T-helper 2 cell treated with Interferon-gamma antibody and Interleukin-4, amounts not matched to agents 5 μg/mL and 100 μg/mL, for 36 hours (primary cell): ENCODE data around the gene NETO2.
"Not testable (repeated sequence)": the region's sequence is repeated elsewhere in the genome, so short reads cannot be mapped to it uniquely, and the experiment has no call there.

Experiments used
- DNase-seq: peaks from one replicate; pipeline ENCODE4 v3.0.0; 2021; ENCODE audit warnings: low spot score
- H3K27ac Mint-ChIP-seq: one replicate; pipeline ENCODE4 v1.8.0; 2021; ENCODE audit warnings: mild to moderate bottlenecking, mixed read lengths
- H3K27me3 Mint-ChIP-seq: one replicate; pipeline ENCODE4 v1.8.0; 2021; ENCODE audit warnings: low read depth, mixed read lengths
- H3K36me3 Mint-ChIP-seq: one replicate; pipeline ENCODE4 v1.8.0; 2021; ENCODE audit warnings: low read depth, mixed read lengths
- H3K4me1 Mint-ChIP-seq: one replicate; pipeline ENCODE4 v1.8.0; 2021; ENCODE audit warnings: low read depth, mixed read lengths
- H3K4me3 Mint-ChIP-seq: one replicate; pipeline ENCODE4 v1.8.0; 2022; ENCODE audit warnings: mild to moderate bottlenecking, moderate library complexity, mixed read lengths
- H3K9me3 Mint-ChIP-seq: one replicate; pipeline ENCODE4 v1.8.0; 2021; ENCODE audit warnings: mixed read lengths

The NETO2 gene

DNA sequence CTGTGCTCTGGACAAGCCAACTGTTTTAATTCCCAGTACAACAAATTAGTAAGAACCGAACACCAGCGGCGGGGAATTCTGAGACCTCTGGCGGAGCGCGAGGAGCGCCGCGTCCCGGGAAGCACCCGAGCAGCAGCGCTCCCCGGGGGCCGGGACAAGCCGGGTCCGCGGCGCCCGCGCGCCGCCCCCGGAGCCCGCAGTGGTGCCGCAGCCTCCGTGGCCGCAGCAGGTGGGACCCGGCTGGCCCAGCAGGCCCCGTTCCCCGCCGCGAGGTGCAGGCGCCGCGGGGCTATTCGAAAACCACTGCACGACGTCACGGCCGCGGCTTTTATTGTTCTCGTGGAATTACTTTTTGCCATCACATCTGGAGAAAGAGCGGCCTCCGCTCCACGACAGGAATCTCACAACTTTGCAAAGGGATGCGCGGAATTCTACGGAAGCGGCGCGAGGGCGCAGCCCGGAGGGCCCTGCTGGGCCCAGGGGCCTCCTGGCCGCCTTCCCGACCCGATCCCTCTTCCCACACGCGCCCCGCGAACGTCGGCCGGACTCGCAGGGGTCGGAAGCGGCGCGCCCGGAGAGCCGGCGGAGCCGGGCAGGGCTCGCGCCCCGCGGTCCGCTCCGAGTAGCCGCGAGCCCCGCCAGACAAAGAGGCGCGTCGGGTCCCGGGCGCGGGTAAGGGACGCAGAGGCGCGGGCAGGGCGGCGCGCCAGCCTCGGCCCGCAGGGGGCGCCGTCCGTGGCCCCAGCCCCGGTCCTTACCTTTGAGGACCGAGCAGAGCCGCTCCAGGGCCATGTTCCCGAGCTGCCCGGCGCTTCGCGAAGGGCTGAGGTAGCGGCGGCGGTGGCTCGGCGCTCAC lies 696 bp downstream of the NETO2 start:
- H3K9me3 Mint-ChIP-seq: no peaks in the 10 kb centered on the region
- peak overlapping the region; percentile 81 for H3K4me3 Mint-ChIP-seq
- DNase-seq: peak; percentile 66
- no peaks in the 10 kb centered on the region for H3K36me3 Mint-ChIP-seq
- H3K27me3 Mint-ChIP-seq: peaks cover 36% of the 10 kb centered on the region
- H3K4me1 Mint-ChIP-seq: peaks cover 10% of the 10 kb centered on the region
- H3K27ac Mint-ChIP-seq: no peak overlapping the region

DNA sequence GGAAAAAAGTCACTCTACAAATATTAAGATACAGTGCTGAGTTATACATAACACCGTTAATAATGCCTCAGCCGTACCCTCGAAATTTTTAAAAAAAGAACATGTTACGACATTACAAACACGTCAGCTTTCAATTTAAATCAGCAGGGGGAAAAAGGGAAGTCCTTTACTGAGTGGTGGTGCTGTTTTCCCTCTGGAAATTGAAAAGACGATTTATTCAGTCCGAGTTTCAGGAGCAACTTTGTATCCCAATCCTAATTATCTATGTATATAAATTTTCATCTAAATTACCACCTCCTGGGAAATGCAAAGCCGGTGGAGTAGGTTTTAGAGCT lies 1.3 kb downstream of the NETO2 start:
- Mint-ChIP-seq H3K27ac (no peak overlapping the region), H3K4me1 (peaks cover 10% of the 10 kb centered on the region)

DNA sequence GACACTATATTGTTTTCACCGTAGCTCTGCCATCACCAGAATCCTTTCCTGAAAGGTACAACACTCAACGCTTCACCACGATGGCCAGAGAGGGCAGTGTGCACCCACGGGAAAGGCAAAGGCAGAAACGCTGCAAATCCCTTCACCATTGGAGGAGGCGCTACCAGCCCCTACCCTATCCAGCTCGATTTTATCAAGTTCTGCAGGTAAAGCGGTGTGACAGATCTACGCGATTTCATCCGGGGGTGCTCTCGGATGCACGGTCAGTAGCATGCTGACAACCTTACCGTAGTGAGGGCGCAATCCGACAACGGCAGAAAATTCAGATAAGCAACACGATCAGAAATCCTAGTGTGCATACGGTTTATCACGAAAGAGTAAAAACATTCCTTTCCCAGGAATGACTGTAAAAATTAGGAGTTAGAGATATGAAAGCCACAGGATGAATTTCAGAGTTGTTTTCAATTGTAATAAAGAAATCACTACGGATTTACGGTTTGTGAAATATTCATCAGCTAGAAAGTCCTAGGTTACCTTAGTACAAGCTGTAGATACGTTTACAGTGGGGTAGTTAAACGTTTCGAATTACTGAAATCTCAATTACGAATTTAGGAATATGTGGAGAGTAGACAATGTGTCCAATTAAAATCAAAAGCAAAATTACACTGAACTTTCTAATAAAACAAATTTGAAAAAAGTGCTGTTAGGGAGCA lies 1.8 kb downstream of the NETO2 start:
- Mint-ChIP-seq H3K4me3 (peak overlapping the region; percentile 81), H3K9me3 (no peaks in the 10 kb centered on the region), H3K27me3 (peaks cover 36% of the 10 kb centered on the region), H3K27ac (no peak overlapping the region), H3K4me1 (peaks cover 10% of the 10 kb centered on the region), H3K36me3 (no peaks in the 10 kb centered on the region)
- peak; percentile 77 for DNase-seq

More for the DNA sequence above, 1.3 kb downstream of the NETO2 start:
- Mint-ChIP-seq H3K27me3 (peaks cover 36% of the 10 kb centered on the region), H3K9me3 (no peaks in the 10 kb centered on the region), H3K36me3 (no peaks in the 10 kb centered on the region), H3K4me3 (peak overlapping the region; percentile 81)
- DNase-seq: no peak

DNA sequence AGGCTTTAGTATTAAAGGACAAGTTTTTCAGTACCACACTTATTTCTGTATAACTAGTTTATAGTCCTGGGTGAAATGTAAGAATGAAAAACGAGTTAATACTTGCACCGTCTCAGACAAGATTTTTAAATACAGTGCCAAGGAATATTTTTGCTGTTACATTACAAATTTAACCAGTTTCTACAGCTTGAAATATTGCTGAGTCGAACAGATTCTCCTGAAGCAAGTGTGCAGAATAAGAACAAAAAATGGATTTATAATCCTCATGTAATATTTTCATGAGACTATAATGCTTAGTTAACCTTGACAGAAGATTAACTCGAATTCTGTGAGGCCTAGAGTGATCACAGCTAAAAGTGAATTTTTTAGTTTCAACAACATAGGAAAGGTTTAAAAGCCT lies 3.1 kb downstream of the NETO2 start:
- Mint-ChIP-seq H3K27me3 (peaks cover 31% of the 10 kb centered on the region), H3K4me3 (no peak overlapping the region), H3K9me3 (no peaks in the 10 kb centered on the region), H3K4me1 (peaks cover 12% of the 10 kb centered on the region), H3K36me3 (no peaks in the 10 kb centered on the region), H3K27ac (no peak overlapping the region)
- no peak for DNase-seq

DNA sequence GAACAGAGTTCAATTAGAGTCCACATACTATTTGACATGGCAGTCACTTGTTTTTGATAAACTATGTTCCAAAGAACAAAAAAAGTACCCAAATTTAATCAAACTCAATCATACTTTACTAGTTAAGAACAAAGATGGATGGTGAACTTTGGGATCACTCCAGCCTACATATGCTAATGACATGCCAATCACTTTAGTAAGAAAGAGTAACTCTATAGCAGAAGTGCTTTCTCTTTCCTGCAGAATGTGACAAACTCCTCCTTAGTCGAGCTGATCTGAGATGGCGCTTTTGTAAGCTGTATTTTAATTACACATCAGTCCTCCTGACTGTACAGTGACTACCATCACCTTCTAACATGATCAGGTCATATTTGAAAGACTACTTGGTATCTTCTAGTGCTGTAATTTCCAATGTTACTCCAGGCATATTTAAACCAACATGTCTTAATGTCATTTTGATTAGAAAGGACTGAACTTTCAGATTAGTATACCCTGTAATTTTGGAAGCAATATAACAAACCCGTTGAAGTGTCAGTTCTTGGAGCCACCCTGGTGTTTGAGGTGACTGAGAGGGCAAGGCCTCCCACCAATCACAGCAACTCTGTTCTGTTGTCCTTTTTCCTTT lies 4.1 kb downstream of the NETO2 start:
- H3K4me3 Mint-ChIP-seq: no peak overlapping the region
- H3K27ac Mint-ChIP-seq: no peak overlapping the region
- peaks cover 12% of the 10 kb centered on the region for H3K4me1 Mint-ChIP-seq
- peaks cover 21% of the 10 kb centered on the region for H3K27me3 Mint-ChIP-seq
- no peaks in the 10 kb centered on the region for H3K9me3 Mint-ChIP-seq
- no peaks in the 10 kb centered on the region for H3K36me3 Mint-ChIP-seq
- no peak for DNase-seq

DNA sequence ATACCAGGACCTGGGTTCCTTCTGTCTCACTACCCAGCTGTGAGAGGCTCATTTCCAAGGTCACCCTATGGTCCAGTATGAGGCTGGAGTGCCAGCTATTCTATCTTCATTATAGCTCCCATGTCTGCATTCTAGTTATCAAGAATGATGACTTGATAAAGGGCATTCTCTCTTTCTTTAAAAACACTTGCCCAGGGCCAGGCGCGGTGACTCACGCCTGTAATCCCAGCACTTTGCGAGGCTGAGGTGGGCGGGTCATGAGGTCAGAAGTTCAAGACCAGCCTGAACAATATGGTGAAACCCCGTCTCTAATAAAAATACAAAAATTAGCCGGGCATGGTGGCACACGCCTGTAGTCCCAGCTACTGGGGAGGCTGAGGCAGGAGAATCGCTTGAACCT lies 5.8 kb downstream of the NETO2 start:
- not testable (repeated sequence) for H3K36me3 Mint-ChIP-seq, H3K4me3 Mint-ChIP-seq, H3K9me3 Mint-ChIP-seq, H3K27ac Mint-ChIP-seq, DNase-seq
- H3K4me1 Mint-ChIP-seq: peaks cover 12% of the 10 kb centered on the region
- peaks cover 16% of the 10 kb centered on the region for H3K27me3 Mint-ChIP-seq

DNA sequence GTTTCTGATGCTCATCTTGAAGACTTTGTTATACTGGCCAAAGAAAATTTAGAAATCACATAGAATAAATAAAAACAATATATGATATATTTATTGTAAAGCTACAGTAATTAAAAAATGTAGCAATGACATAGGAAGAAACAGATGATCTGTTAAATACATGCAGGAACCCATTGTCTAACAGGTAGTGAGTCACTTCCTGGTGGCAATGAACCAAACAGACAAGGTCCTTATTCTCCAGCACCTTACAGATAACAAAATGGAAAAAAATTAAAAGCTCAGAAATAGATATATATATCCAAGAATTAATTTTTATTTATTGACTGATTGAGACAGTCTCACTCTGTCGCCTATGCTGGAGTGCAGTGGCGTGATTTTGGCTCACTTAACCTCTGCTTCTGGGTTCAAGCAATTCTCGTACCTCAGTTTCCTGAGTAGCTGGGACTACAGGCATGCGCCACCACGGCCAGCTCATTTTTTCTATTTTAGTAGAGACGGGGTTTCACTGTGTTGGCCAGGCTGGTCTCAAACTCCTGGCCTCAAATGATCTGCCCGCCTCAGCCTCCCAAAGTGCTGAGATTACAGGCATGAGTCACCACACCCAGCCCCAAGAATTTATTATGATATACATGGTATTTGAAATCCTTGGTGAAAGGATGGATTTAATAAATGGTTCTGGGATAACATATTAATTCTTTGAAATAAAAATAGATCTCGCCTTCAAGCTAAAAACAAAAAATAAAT lies 7.5 kb downstream of the NETO2 start:
- Mint-ChIP-seq H3K27me3 (peaks cover 5% of the 10 kb centered on the region), H3K36me3 (no peaks in the 10 kb centered on the region), H3K4me1 (peaks cover 2% of the 10 kb centered on the region), H3K9me3 (no peaks in the 10 kb centered on the region), H3K27ac (no peak overlapping the region), H3K4me3 (no peak overlapping the region)
- DNase-seq: no peak

DNA sequence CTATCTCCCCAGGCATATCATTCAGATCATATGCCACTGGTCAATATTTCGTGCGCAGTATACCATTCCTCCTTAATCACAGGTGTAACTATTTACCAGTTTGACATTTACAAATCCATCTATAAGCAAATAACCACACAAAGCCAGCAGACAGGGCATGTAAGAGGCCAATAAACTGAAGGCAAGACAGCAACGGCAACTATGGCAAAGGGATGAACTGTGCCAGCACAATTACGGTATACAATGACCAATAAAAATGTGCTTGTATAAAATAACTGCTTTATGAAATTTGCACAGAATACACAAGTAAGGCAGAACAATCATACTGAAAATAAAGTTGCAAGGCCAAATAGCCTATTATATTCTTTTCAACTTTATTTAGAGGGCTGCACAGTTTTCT lies 9.2 kb downstream of the NETO2 start:
- Mint-ChIP-seq H3K9me3 (no peaks in the 10 kb centered on the region), H3K4me1 (peaks cover 2% of the 10 kb centered on the region), H3K27me3 (peaks cover 11% of the 10 kb centered on the region), H3K36me3 (no peaks in the 10 kb centered on the region), H3K4me3 (no peak overlapping the region), H3K27ac (no peak overlapping the region)
- DNase-seq: no peak

DNA sequence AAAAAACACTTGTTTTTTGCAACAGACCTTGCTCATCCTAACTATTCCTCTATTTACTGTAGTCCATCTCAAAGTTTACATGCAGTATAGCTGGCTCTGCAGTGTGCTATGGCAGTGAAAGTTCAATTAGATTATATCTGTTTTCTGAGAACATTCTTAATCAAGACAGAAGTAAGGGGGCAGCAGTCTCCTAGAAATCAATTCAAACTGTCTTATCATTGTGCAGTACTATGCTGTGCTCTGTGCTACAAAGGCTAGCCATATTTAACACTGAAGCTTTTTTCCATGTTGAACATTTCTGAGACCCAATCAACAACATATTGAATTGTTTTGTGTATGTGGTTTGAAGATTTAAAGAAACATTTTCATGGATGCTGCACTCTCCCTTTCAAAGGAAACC lies 11.4 kb downstream of the NETO2 start:
- Mint-ChIP-seq H3K27me3 (peaks cover 10% of the 10 kb centered on the region), H3K36me3 (no peaks in the 10 kb centered on the region), H3K27ac (no peak overlapping the region), H3K4me1 (peaks cover 2% of the 10 kb centered on the region), H3K9me3 (no peaks in the 10 kb centered on the region), H3K4me3 (no peak overlapping the region)
- DNase-seq: no peak

DNA sequence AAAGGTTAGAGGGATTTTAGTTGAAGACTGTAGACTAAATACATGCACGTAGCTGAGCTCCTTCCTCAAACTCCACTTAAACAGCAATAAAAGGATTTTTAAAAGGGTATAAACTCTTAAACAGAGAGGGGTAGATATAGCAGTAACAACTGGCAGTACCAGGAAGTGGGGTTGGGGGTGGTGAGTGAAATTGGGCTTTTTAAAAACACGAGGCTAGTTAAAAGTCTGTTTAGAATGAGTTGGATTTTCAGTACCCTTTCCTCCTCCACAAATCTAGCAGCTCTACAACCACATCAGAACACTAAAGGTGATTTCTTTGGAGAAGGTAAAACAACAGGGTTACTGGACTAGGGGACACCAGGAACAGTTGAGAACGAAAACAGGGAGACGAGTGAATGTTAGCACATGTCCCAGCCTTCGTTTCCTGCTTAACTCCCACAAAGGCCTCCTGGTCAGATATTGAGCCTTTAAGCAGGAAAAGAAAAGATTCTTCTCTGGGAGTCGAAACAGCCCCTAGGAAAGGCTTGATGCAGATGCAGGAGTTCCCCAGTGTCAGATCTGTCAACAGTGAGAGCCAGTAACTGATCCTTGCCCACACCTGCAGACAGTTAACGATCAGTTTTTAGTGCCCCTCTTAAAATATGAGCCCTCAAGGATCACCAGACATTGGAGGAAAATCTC lies 13.8 kb downstream of the NETO2 start:
- no peak for DNase-seq
- Mint-ChIP-seq H3K9me3 (no peaks in the 10 kb centered on the region), H3K27me3 (peaks cover 10% of the 10 kb centered on the region), H3K4me1 (no peaks in the 10 kb centered on the region), H3K36me3 (no peaks in the 10 kb centered on the region), H3K27ac (no peak overlapping the region), H3K4me3 (no peak overlapping the region)

DNA sequence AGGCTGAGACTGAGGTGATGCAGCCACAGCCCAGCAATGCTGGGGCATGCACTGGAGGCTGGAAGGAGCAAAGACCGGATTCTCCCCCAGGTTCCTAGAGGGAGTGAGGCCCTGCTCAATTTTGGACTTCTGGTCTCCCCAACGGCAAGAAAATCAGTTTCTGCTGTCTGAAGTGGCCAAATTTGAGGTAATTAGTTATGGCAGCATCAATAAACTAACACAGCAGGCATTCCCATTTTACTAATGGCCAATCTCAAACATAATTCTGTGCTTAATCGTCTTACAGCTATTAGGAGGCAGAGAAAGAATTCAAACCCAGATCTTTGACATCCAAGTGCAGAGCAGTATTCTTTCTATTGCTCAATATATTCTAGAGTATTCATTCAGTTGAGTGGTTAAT lies 16.2 kb downstream of the NETO2 start:
- Mint-ChIP-seq H3K27me3 (peaks cover 10% of the 10 kb centered on the region), H3K36me3 (no peaks in the 10 kb centered on the region), H3K4me3 (no peak overlapping the region), H3K4me1 (no peaks in the 10 kb centered on the region), H3K9me3 (no peaks in the 10 kb centered on the region), H3K27ac (no peak overlapping the region)
- DNase-seq: no peak

DNA sequence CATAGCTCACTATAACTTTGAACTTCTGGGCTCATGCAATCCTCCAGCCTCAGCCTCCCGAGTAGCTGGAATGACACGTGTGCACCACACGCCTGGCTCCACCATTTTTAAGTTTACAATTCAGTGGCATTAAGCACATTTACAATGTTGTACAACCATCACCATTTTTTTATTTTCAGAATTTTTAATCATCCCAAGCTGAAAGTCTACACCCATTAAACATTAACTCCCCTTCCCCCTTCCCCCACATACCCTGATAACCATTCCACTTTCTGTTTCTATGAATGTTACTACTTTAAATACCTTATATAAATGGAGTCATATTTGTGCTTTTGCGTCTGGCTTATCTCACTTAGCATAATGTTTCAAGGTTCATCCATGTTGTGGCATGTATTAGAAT lies 18.0 kb downstream of the NETO2 start:
- Mint-ChIP-seq H3K27ac (no peak overlapping the region), H3K36me3 (no peaks in the 10 kb centered on the region), H3K4me1 (no peaks in the 10 kb centered on the region), H3K9me3 (no peaks in the 10 kb centered on the region), H3K4me3 (no peak overlapping the region), H3K27me3 (peaks cover 11% of the 10 kb centered on the region)
- no peak for DNase-seq

DNA sequence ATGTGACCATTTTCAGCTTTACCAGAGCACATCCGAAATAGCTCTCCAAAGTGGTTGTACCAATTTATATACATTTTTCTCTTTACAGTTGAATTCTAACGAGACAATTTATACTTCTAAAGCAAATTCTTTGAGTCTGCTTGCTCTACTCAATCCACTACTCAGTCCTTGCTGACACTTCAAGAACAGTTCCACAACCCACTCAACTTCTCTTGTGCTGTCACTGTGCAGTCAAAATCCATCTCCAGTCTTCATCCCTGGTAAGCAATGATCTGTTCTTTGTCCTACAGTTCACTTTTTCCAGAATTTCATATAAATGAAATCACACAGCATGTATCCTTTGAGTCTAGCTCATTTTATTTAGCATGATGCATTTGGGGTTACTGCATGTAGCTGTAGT lies 30.6 kb downstream of the NETO2 start:
- Mint-ChIP-seq H3K9me3 (no peaks in the 10 kb centered on the region), H3K4me3 (no peak overlapping the region), H3K4me1 (peaks cover 15% of the 10 kb centered on the region), H3K36me3 (no peaks in the 10 kb centered on the region), H3K27ac (no peak overlapping the region), H3K27me3 (peaks cover 25% of the 10 kb centered on the region)
- DNase-seq: no peak
